Astrocyte of the cerebellum (primary cell): ENCODE results near the gene CYTH2.

Experiments
- DNase-seq: peaks from one replicate; pipeline ENCODE4 v3.0.0-alpha.2; 2011; ENCODE audit warnings: low read depth
- H3K4me3 ChIP-seq: 2 replicates; pipeline ENCODE4 v1.5.1; 2011; ENCODE audit warnings: mild to moderate bottlenecking, low read depth, low read length, moderate library complexity
- CTCF ChIP-seq: IDR thresholded peaks from 2 replicates; pipeline ENCODE4 v1.5.1; 2012; ENCODE audit warnings: low read length, low read depth, moderate library complexity, mild to moderate bottlenecking; ENCODE audit errors: missing control alignments
- in situ Hi-C: cut with HindIII; loops from 2 replicates; pipeline ENCODE4 v1.10.0; 2017; ENCODE audit warnings: low sequenced_read_pairs

CYTH2 gene

GRCh38 chr19:48492925-48493717 is 24.0 kb downstream of the CYTH2 start:
- peak overlapping the region; percentile 40 for H3K4me3 ChIP-seq
- no peak for TF ChIP-seq CTCF
- peak; percentile 75 for DNase-seq
- in situ Hi-C loops, result no loop called here

- in situ Hi-C loops, result no loop called here
- H3K4me3 ChIP-seq, result peak overlapping the region; percentile 40
- no peak for DNase-seq
- no peak for TF ChIP-seq CTCF
Observed at GRCh38 chr19:48493718-48494401, 24.7 kb downstream of the CYTH2 start.

- in situ Hi-C loops, result no loop called here
- TF ChIP-seq CTCF, result no peak
- no peak overlapping the region for H3K4me3 ChIP-seq
- no peak for DNase-seq
Observed at GRCh38 chr19:48495396-48495795, 26.2 kb downstream of the CYTH2 start.

- in situ Hi-C loops, result no loop called here
- no peak for TF ChIP-seq CTCF
- DNase-seq, result no peak
- no peak overlapping the region for H3K4me3 ChIP-seq
Observed at GRCh38 chr19:48496959-48497727, 28.0 kb downstream of the CYTH2 start.

- TF ChIP-seq CTCF, result no peak
- H3K4me3 ChIP-seq, result no peak overlapping the region
- in situ Hi-C loops, result no loop called here
- no peak for DNase-seq
Observed at GRCh38 chr19:48497728-48498594, 28.8 kb downstream of the CYTH2 start.
